Measurements from ENCODE around the gene DRC3.

DRC3 gene

GRCh38 chr17:18056214-18056613 is 83.6 kb downstream of the DRC3 start:
- DNase-seq = no peak

DNA sequence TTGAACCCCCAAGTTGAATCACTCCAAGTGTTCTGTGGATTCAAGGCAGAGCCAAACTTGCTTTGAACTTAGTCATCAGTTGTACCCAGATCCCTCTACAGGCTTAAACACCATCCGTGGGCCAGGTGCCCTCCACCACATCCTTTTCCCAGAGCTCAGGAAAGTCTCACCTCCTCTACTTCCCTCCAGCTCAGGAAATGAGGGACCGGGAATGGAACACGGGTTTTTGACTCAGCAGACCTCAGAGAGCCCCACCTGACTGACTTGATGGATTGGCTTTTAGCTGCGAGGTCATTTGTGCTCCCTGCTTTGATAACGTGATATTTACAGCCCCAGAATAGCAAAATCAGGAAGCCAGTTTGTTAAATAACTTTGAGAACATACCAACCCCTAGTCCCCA is 86.6 kb downstream of the DRC3 start:
- DNase-seq = no peak

DNA sequence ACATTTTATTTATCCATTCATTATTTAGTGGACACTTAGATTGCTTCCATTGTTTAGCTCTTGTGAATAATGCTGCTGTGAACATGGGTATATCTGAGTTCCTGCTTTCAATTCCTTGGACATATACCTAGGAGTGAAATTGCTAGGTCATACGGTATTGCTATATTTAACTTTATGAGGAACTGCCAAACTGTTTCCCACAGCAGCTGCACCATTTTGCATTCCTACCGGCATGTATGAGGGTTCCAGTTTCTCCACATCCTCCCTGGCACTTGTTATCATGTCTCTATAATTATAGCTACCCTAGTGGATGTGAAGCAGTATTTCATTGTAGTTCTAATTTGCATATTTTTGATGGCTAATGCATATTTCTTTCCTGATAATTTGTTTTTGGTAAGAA is 91.4 kb downstream of the DRC3 start:
- no peak for DNase-seq

DNA sequence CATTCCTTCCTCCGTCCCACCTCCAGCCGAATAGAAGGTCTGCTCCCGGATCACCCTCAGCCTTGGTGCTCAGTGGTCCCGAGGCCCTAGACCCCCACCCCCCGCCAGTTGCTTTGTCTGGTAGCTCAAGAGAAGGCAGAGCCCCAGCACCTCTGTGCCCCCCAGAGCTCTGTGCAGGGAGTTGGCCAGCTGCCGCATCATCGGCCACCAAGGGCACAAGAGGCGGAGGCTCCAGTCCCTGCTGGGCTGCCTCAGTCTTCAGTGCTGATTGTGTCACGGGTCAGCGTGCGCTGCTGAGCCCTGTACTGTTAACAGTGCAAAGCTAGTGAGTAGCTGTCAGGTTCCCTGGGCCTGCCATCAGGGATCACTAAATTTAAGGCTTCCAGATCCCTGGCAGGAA is 92.9 kb downstream of the DRC3 start:
- no peak for DNase-seq
